ENCODE data around the gene ADGRA1.

Gene ADGRA1

DNA sequence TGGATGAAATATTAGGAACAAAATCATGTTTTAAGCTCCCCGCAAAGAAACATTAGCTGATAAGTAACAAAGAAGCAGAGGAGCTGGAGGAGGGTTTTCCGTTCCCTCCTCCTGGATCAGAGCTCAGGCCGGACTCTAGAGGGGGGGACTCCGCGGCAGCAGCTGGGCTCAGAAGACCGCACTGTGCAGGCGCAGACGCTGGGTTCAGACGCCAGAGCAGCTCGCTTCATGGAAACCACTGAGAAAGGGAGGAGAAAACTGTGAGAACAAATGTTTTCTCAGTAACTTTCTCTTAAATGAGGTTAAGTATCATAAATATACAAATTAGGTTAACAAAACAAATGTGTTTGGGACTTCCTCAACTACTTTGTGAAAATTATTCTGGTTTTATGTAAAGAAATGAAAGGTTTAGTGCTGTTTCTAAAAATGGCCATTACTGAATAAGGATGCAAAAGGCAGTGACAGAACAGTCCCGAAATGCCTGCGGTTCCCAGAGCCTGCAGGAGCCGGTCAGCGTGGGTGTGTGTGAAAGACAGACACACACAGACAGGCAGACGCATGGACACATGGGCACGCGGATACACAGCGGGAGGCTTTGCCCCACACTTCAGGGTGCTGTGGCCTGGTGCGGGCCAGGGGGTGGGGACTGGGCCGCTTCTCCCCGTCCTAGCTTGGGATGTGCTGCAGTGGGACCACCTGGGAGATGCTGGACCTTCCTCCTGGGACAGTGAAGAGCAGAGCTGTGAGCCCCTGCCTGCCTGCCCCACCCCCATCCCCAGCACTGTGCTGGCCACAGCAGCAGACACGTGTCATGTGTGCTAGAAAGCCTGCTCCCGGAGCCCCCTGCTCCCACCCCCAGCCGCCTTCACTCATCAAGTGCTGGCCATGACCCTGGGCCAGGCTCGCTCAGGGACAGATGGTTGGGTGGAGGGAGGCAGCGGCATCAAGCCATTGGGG lies 20.3 kb upstream of the ADGRA1 start:
- no peaks in the 10 kb centered on the region for H3K9me2 ChIP-seq (replicated peaks; ENCODE audit: insufficient read depth, low read length)
- no peaks in the 10 kb centered on the region for H4K20me1 ChIP-seq (ENCODE audit: low read depth, low read length)
- no peak overlapping the region for H3K4me3 ChIP-seq (ENCODE audit: insufficient read depth, low read length, poor library complexity, severe bottlenecking)
- no peak overlapping the region for H3K4me2 ChIP-seq (ENCODE audit: low read depth, low read length, poor library complexity, severe bottlenecking)
- H3K27me3 ChIP-seq (ENCODE audit: low read length), result no peaks in the 10 kb centered on the region
- H3K27ac ChIP-seq (ENCODE audit: low read depth, low read length), result no peak overlapping the region
- no peaks in the 10 kb centered on the region for H3K9me3 ChIP-seq (ENCODE audit: insufficient read depth, low read length)
- H3K36me3 ChIP-seq (ENCODE audit: low read length), result no peaks in the 10 kb centered on the region
- TF ChIP-seq, protein P1, sequence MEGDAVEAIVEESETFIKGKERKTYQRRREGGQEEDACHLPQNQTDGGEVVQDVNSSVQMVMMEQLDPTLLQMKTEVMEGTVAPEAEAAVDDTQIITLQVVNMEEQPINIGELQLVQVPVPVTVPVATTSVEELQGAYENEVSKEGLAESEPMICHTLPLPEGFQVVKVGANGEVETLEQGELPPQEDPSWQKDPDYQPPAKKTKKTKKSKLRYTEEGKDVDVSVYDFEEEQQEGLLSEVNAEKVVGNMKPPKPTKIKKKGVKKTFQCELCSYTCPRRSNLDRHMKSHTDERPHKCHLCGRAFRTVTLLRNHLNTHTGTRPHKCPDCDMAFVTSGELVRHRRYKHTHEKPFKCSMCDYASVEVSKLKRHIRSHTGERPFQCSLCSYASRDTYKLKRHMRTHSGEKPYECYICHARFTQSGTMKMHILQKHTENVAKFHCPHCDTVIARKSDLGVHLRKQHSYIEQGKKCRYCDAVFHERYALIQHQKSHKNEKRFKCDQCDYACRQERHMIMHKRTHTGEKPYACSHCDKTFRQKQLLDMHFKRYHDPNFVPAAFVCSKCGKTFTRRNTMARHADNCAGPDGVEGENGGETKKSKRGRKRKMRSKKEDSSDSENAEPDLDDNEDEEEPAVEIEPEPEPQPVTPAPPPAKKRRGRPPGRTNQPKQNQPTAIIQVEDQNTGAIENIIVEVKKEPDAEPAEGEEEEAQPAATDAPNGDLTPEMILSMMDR (IDR thresholded peaks at IDR 0.05; ENCODE audit: insufficient read depth, low read length, poor library complexity, severe bottlenecking), result no peak
- no peak for TF ChIP-seq EZH2phosphoT487 (conservative IDR thresholded peaks at IDR 0.05; ENCODE audit: low read length)
- H3K9ac ChIP-seq (ENCODE audit: low read length), result no peak overlapping the region
- no peak overlapping the region for H2AFZ ChIP-seq (ENCODE audit: low read depth, low read length, severe bottlenecking)
- H3K79me2 ChIP-seq (ENCODE audit: insufficient read depth, low read length), result no peaks in the 10 kb centered on the region
- H3F3A ChIP-seq (ENCODE audit: insufficient read depth), result no peaks in the 10 kb centered on the region

DNA sequence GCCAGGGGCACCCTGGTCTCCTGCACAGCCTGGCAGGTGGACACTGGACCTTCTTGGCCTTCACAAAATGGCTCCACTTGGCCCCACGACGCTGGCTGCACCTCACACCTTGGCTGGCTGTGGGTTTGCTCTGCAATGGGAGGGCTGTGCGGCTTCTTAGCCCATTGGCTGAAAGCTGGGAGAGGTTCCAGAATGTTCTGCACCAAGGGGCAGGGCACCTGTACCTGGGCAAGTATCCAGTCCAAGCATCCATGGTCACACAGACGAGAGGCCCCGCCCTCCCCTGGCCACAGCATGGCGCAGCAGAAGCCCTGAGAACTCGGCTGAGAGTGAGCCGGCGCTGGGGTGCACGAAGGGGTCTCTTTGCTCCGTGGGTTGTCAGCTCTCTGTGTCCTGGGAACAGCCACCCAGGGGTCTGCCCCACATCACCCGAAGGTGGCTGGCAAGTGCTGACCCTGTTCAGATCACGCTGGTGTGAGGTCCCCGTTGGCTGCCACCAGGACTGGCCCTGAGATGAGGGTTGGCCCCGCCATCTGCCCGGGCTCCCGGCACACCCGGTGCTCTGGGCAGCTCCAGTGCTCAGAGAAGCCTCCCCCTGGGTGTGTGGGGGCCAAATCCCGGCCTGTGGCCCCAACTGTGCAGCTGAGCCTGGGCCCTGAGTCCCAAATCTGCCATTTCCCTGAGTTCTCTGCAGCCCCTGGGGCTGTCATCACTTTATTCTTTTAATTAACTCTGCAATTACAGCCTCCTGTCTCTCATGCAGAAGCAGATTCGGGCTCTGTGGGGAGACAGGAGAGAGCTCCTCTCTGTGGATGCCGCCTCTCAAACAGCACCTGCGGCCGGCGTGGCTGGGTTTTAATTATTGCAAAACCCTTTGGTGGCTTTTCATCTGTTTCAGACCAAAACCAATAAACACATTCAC lies 19.4 kb upstream of the ADGRA1 start:
- Histone ChIP-seq H4K20me1 (ENCODE audit: low read depth, low read length) (no peaks in the 10 kb centered on the region), H3K9ac (ENCODE audit: low read length) (no peak overlapping the region), H3K9me2 (replicated peaks; ENCODE audit: insufficient read depth, low read length) (no peaks in the 10 kb centered on the region), H3K27ac (ENCODE audit: low read depth, low read length) (no peak overlapping the region), H3K27me3 (ENCODE audit: low read length) (no peaks in the 10 kb centered on the region), H3K79me2 (ENCODE audit: insufficient read depth, low read length) (no peaks in the 10 kb centered on the region), H3K36me3 (ENCODE audit: low read length) (no peaks in the 10 kb centered on the region), H2AFZ (ENCODE audit: low read depth, low read length, severe bottlenecking) (no peak overlapping the region), H3K4me3 (ENCODE audit: insufficient read depth, low read length, poor library complexity, severe bottlenecking) (no peak overlapping the region), H3F3A (ENCODE audit: insufficient read depth) (no peaks in the 10 kb centered on the region), H3K9me3 (ENCODE audit: insufficient read depth, low read length) (no peaks in the 10 kb centered on the region), H3K4me2 (ENCODE audit: low read depth, low read length, poor library complexity, severe bottlenecking) (no peak overlapping the region)
- no peak for TF ChIP-seq EZH2phosphoT487 (conservative IDR thresholded peaks at IDR 0.05; ENCODE audit: low read length)
- TF ChIP-seq, protein P1 (IDR thresholded peaks at IDR 0.05; ENCODE audit: insufficient read depth, low read length, poor library complexity, severe bottlenecking), result no peak

DNA sequence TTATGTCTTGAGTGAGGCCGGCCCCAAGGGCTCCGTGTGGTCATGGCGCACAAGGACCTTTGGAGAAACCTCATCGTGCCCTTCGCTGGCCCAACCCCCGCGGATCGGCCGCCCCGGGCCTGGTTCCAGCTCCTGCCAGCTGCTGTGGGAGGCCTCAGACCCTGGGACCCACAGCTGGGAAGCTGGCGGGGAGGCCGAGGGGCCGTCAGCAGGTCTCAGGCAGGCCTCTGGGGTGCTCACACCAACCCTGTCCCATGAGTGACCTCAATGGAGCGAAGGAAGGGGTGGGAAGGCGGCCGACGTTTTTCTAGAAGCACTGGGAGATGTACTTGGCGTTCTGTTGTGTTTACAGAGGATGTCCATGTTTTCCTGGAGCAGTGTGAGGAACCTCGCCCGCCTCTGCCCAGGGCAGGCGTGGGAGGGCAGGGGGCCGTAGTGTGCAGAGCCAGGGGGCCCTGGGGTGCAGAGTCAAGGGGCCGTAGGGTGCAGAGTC lies 18.6 kb upstream of the ADGRA1 start:
- H4K20me1 ChIP-seq (ENCODE audit: low read depth, low read length), result no peaks in the 10 kb centered on the region
- H3K27ac ChIP-seq (ENCODE audit: low read depth, low read length), result no peak overlapping the region
- no peak overlapping the region for H3K4me3 ChIP-seq (ENCODE audit: insufficient read depth, low read length, poor library complexity, severe bottlenecking)
- no peaks in the 10 kb centered on the region for H3F3A ChIP-seq (ENCODE audit: insufficient read depth)
- H3K27me3 ChIP-seq (ENCODE audit: low read length), result no peaks in the 10 kb centered on the region
- no peaks in the 10 kb centered on the region for H3K36me3 ChIP-seq (ENCODE audit: low read length)
- no peak for TF ChIP-seq EZH2phosphoT487 (conservative IDR thresholded peaks at IDR 0.05; ENCODE audit: low read length)
- TF ChIP-seq, protein P1 (IDR thresholded peaks at IDR 0.05; ENCODE audit: insufficient read depth, low read length, poor library complexity, severe bottlenecking), result no peak
- H2AFZ ChIP-seq (ENCODE audit: low read depth, low read length, severe bottlenecking), result no peak overlapping the region
- H3K9me3 ChIP-seq (ENCODE audit: insufficient read depth, low read length), result no peaks in the 10 kb centered on the region
- H3K9me2 ChIP-seq (replicated peaks; ENCODE audit: insufficient read depth, low read length), result no peaks in the 10 kb centered on the region
- H3K4me2 ChIP-seq (ENCODE audit: low read depth, low read length, poor library complexity, severe bottlenecking), result no peak overlapping the region
- no peaks in the 10 kb centered on the region for H3K79me2 ChIP-seq (ENCODE audit: insufficient read depth, low read length)
- H3K9ac ChIP-seq (ENCODE audit: low read length), result no peak overlapping the region
